ENCODE results near the gene CRYBB1.
A peak's percentile ranks its signal among the peaks of the same experiment; 100 is the strongest.

Gene CRYBB1

GRCh38 chr22:26606611-26607010 is 11.2 kb downstream of the CRYBB1 start:
- peak; percentile 56 for DNase-seq (ENCODE audit: low spot score)

- DNase-seq (ENCODE audit: low spot score) = no peak
These were observed 13.5 kb downstream of the CRYBB1 start for GRCh38 chr22:26604368-26604767.

GRCh38 chr22:26602127-26602526 is 15.7 kb downstream of the CRYBB1 start:
- no peak for DNase-seq (ENCODE audit: low spot score)

- no peak for DNase-seq (ENCODE audit: low spot score)
These were observed 16.1 kb downstream of the CRYBB1 start for GRCh38 chr22:26601726-26602125.

GRCh38 chr22:26599505-26599904 is 18.3 kb downstream of the CRYBB1 start:
- no peak for DNase-seq (ENCODE audit: low spot score)

- no peak for DNase-seq (ENCODE audit: low spot score)
These were observed 20.3 kb downstream of the CRYBB1 start for GRCh38 chr22:26597480-26597879.

GRCh38 chr22:26597026-26597425 is 20.8 kb downstream of the CRYBB1 start:
- DNase-seq (ENCODE audit: low spot score) = no peak

GRCh38 chr22:26593763-26594162 is 24.1 kb downstream of the CRYBB1 start:
- no peak for DNase-seq (ENCODE audit: low spot score)

GRCh38 chr22:26592421-26592891 is 25.4 kb downstream of the CRYBB1 start:
- no peak for DNase-seq (ENCODE audit: low spot score)

- peak; percentile 95 for DNase-seq (ENCODE audit: low spot score)
These were observed 27.7 kb downstream of the CRYBB1 start, which contains the start of gene TPST2 for GRCh38 chr22:26589845-26590736. TPST2 (minus strand) TSS chr22:26590132; CDS start chr22:26541630, 48,502 bp downstream.

GRCh38 chr22:26589367-26589844 is 28.4 kb downstream of the CRYBB1 start:
- peak; percentile 46 for DNase-seq (ENCODE audit: low spot score)

GRCh38 chr22:26588729-26589366 is 29.0 kb downstream of the CRYBB1 start:
- DNase-seq (ENCODE audit: low spot score) = no peak

GRCh38 chr22:26587991-26588613 is 29.7 kb downstream of the CRYBB1 start:
- DNase-seq (ENCODE audit: low spot score) = peak; percentile 21

- no peak for DNase-seq (ENCODE audit: low spot score)
These were observed 31.1 kb downstream of the CRYBB1 start for GRCh38 chr22:26586556-26587325.

GRCh38 chr22:26585104-26585790 is 32.6 kb downstream of the CRYBB1 start:
- DNase-seq (ENCODE audit: low spot score) = peak; percentile 63

GRCh38 chr22:26584010-26584409 is 33.8 kb downstream of the CRYBB1 start:
- no peak for DNase-seq (ENCODE audit: low spot score)

- no peak for DNase-seq (ENCODE audit: low spot score)
These were observed 36.1 kb downstream of the CRYBB1 start for GRCh38 chr22:26581633-26582168.

- DNase-seq (ENCODE audit: low spot score) = no peak
These were observed 36.8 kb downstream of the CRYBB1 start for GRCh38 chr22:26581026-26581425.

GRCh38 chr22:26580240-26580962 is 37.4 kb downstream of the CRYBB1 start:
- DNase-seq (ENCODE audit: low spot score) = no peak

- DNase-seq (ENCODE audit: low spot score) = no peak
These were observed 38.4 kb downstream of the CRYBB1 start for GRCh38 chr22:26579331-26579886.
